CD14-positive monocyte (primary cell): ENCODE data around the gene IL18RAP. TPM values are rescaled to one million over a fixed set of nuclear protein-coding genes. Genes with fewer than 3 reads are reported as not detected.

ENCODE experiments used
- DNase-seq, 3 donors: peaks; one replicate each; pipeline ENCODE4 v3.0.0-alpha.2; 2011 to 2022
- H2AFZ ChIP-seq: 2 replicates; pipeline ENCODE4 v1.6.0; 2012; ENCODE audit warnings: mild to moderate bottlenecking, low read depth, low read length, inconsistent platforms; ENCODE audit not compliant: insufficient read depth, poor library complexity, severe bottlenecking
- H3K27ac ChIP-seq, 2 donors: 1 replicate in 1 of 2; 2 replicates in 1 of 2; pipeline ENCODE4 v1.5.1; 2012 to 2013; ENCODE audit warnings: low read length in 2 of 2, control low read depth in 1 of 2, inconsistent platforms in 1 of 2, low read depth in 1 of 2, mild to moderate bottlenecking in 1 of 2
- H3K27me3 ChIP-seq, 2 donors: one replicate each; pipeline versions ENCODE4 v1.6.0 to v1.6.1; 2011 to 2013; ENCODE audit warnings: low read length in 2 of 2; ENCODE audit not compliant: control insufficient read depth in 2 of 2, insufficient read depth in 2 of 2
- H3K36me3 ChIP-seq, 2 donors: replicated peaks in 1 of 2; 1 replicate in 1 of 2; 2 replicates in 1 of 2; pipeline versions ENCODE4 v1.5.1 to v1.6.1; 2012 to 2013; ENCODE audit warnings: low read length in 2 of 2, control low read depth in 1 of 2, inconsistent platforms in 1 of 2, mild to moderate bottlenecking in 1 of 2; ENCODE audit not compliant: insufficient read depth in 2 of 2, control insufficient read depth in 1 of 2
- H3K4me1 ChIP-seq, 2 donors: 1 replicate in 1 of 2; 2 replicates in 1 of 2; pipeline versions ENCODE4 v1.5.1 to v1.6.1; 2012 to 2013; ENCODE audit warnings: low read length in 2 of 2, control low read depth in 1 of 2, inconsistent platforms in 1 of 2, mild to moderate bottlenecking in 1 of 2, moderate library complexity in 1 of 2; ENCODE audit not compliant: insufficient read depth in 2 of 2, control insufficient read depth in 1 of 2
- H3K4me2 ChIP-seq: replicated peaks from 2 replicates; pipeline ENCODE3; 2012; ENCODE audit warnings: low read length, moderate library complexity, mild to moderate bottlenecking; ENCODE audit not compliant: poor library complexity, severe bottlenecking; ENCODE audit errors: extremely low read depth
- H3K4me3 ChIP-seq, 3 experiments: fragments of 200-600 bp in 1 of 3; sonication (generic) in 1 of 3; replicated peaks in 1 of 3; 1 replicate in 2 of 3; 2 replicates in 1 of 3; pipeline ENCODE4 v1.5.1; 2011 to 2013; ENCODE audit warnings: low read length in 3 of 3, mild to moderate bottlenecking in 3 of 3, control low read depth in 2 of 3, low read depth in 2 of 3, inconsistent platforms in 1 of 3, moderate library complexity in 1 of 3
- H3K79me2 ChIP-seq: 2 replicates; pipeline ENCODE4 v1.6.0; 2012; ENCODE audit warnings: mild to moderate bottlenecking, control low read depth, inconsistent platforms, low read length, moderate library complexity; ENCODE audit not compliant: insufficient read depth
- H3K9ac ChIP-seq: 2 replicates; pipeline ENCODE4 v1.6.0; 2017; ENCODE audit warnings: low read length, mild to moderate bottlenecking; ENCODE audit not compliant: insufficient read depth, poor library complexity, severe bottlenecking
- H3K9me3 ChIP-seq, 2 donors: replicated peaks in 1 of 2; 1 replicate in 1 of 2; 2 replicates in 1 of 2; pipeline versions ENCODE4 v1.5.1 to v1.6.1; 2012 to 2013; ENCODE audit warnings: low read length in 2 of 2, control low read depth in 1 of 2; ENCODE audit not compliant: control insufficient read depth in 1 of 2, insufficient read depth in 1 of 2
- H4K20me1 ChIP-seq: 2 replicates; pipeline ENCODE4 v1.6.0; 2012; ENCODE audit warnings: mild to moderate bottlenecking, low read length, control low read depth, moderate library complexity; ENCODE audit not compliant: insufficient read depth
- H3K27ac Mint-ChIP-seq, 7 donors: one replicate each; pipeline ENCODE4 v1.8.0; 2020; ENCODE audit warnings: mild to moderate bottlenecking in 7 of 7, mixed read lengths in 7 of 7, moderate library complexity in 6 of 7, inconsistent platforms in 2 of 7
- H3K27me3 Mint-ChIP-seq, 3 donors: one replicate each; pipeline ENCODE4 v1.8.0; 2021 to 2022; ENCODE audit warnings: low read depth in 3 of 3, mild to moderate bottlenecking in 3 of 3, mixed read lengths in 3 of 3, moderate library complexity in 3 of 3, inconsistent platforms in 1 of 3
- H3K36me3 Mint-ChIP-seq, 2 donors: one replicate each; pipeline ENCODE4 v1.8.0; 2020; ENCODE audit warnings: mixed read lengths in 2 of 2, inconsistent platforms in 1 of 2, mild to moderate bottlenecking in 1 of 2
- H3K4me1 Mint-ChIP-seq: one replicate; pipeline ENCODE4 v1.8.0; 2020; ENCODE audit warnings: mild to moderate bottlenecking, mixed read lengths
- H3K4me3 Mint-ChIP-seq, 2 donors: one replicate each; pipeline ENCODE4 v1.8.0; 2020; ENCODE audit warnings: mild to moderate bottlenecking in 2 of 2, mixed read lengths in 2 of 2, moderate library complexity in 1 of 2
- H3K9me3 Mint-ChIP-seq, 7 donors: one replicate each; pipeline ENCODE4 v1.8.0; 2020 to 2022; ENCODE audit warnings: mixed read lengths in 7 of 7, mild to moderate bottlenecking in 6 of 7, moderate library complexity in 6 of 7, inconsistent platforms in 2 of 7
- CTCF ChIP-seq: fragments of 200-600 bp; IDR thresholded peaks from one replicate; pipeline ENCODE4 v1.8.0; 2022; ENCODE audit warnings: antibody characterized with exemption, mild to moderate bottlenecking
- WGBS: methylation state at CpG from one replicate; pipeline ENCODE4 v1.1.5; 2013; ENCODE audit warnings: missing lambda C conversion rate; ENCODE audit not compliant: insufficient coverage; 5-methylcytosine and 5-hydroxymethylcytosine counted together
- intact Hi-C, 2 donors: fragments of 100-400 bp; cut with micrococcal nuclease; formaldehyde crosslinking; loops; one replicate each; pipeline versions ENCODE4 v1.15.0 to v1.15.1; 2023
- polyA plus RNA-seq, 3 donors: library from polyadenylated mRNA; depleted of rRNA in 1 of 3; unstranded in 2 of 3; stranded (reverse) in 1 of 3; fragments of 300-500 nt in 2 of 3; fragments of >200 nt in 1 of 3; fragmentation: Illumina TruSeq in 2 of 3; gene quantifications; 1 replicate in 2 of 3; 2 replicates in 1 of 3; pipeline ENCODE4 v1.2.3, GENCODE V29; 2012 to 2021

IL18RAP gene
- polyA plus RNA-seq, 3 donors: 0.24 TPM; not detected in 2

GRCh38 chr2:102453501-102453900 is 30.5 kb downstream of the IL18RAP start:
- H3K27ac Mint-ChIP-seq: no peak overlapping the region
- Histone ChIP-seq H3K79me2 (no peaks in the 10 kb centered on the region), H3K27me3 (no peaks in the 10 kb centered on the region), H3K4me1 (no peaks in the 10 kb centered on the region), H2AFZ (no peak overlapping the region), H3K36me3 (no peaks in the 10 kb centered on the region), H4K20me1 (no peaks in the 10 kb centered on the region), H3K9me3 (no peaks in the 10 kb centered on the region), H3K9ac (no peak overlapping the region), H3K4me2 (no peak overlapping the region), H3K27ac (no peak overlapping the region), H3K4me3 (no peak overlapping the region)
- intact Hi-C loops: loop anchor here in 1 of 2 donors (5.0 kb wide), 1 partner anchor 216 kb away; no protein-coding TSS in a partner anchor
- peaks cover 0 to 9% (median 4%) of the 10 kb centered on the region in 7 donors for H3K9me3 Mint-ChIP-seq
- H3K4me1 Mint-ChIP-seq: no peaks in the 10 kb centered on the region
- H3K36me3 Mint-ChIP-seq: no peaks in the 10 kb centered on the region
- no peak for TF ChIP-seq CTCF
- no peak for DNase-seq
- no CpG with 5 or more reads among the region's 4 CpGs for WGBS
- no peak overlapping the region for H3K4me3 Mint-ChIP-seq
- peaks cover 0 to 4% (median 2%) of the 10 kb centered on the region in 3 donors for H3K27me3 Mint-ChIP-seq

GRCh38 chr2:102455061-102455670 is 32.2 kb downstream of the IL18RAP start:
- H3K27ac ChIP-seq: no peak overlapping the region
- H3K27ac Mint-ChIP-seq: no peak overlapping the region

More at GRCh38 chr2:102455061-102455670, 32.2 kb downstream of the IL18RAP start:
- Mint-ChIP-seq H3K27me3 (peaks cover 0 to 4% (median 3%) of the 10 kb centered on the region in 3 donors), H3K9me3 (peaks cover 0 to 9% (median 4%) of the 10 kb centered on the region in 7 donors), H3K4me1 (no peaks in the 10 kb centered on the region), H3K4me3 (no peak overlapping the region), H3K36me3 (no peaks in the 10 kb centered on the region)
- Histone ChIP-seq H3K9me3 (no peaks in the 10 kb centered on the region), H4K20me1 (no peaks in the 10 kb centered on the region), H3K36me3 (no peaks in the 10 kb centered on the region), H3K4me2 (no peak overlapping the region), H3K4me1 (no peaks in the 10 kb centered on the region), H3K27me3 (no peaks in the 10 kb centered on the region), H2AFZ (no peak overlapping the region), H3K9ac (no peak overlapping the region), H3K4me3 (no peak overlapping the region), H3K79me2 (no peaks in the 10 kb centered on the region)
- no CpG with 5 or more reads among the region's 2 CpGs for WGBS
- intact Hi-C loops: no loop called here
- no peak for TF ChIP-seq CTCF
- DNase-seq: no peak
